NCI-H2227 treated with DMSO at 0.1 percent for 48 hours (cell line): ENCODE results near the gene IL20.
"Not testable (repeated sequence)": the region's sequence is repeated elsewhere in the genome, so short reads cannot be mapped to it uniquely, and the experiment has no call there.

Source experiments
- DNase-seq: peaks from one replicate; lab custom pipeline; 2025; lab: John Stamatoyannopoulos, UW

The IL20 gene

DNA sequence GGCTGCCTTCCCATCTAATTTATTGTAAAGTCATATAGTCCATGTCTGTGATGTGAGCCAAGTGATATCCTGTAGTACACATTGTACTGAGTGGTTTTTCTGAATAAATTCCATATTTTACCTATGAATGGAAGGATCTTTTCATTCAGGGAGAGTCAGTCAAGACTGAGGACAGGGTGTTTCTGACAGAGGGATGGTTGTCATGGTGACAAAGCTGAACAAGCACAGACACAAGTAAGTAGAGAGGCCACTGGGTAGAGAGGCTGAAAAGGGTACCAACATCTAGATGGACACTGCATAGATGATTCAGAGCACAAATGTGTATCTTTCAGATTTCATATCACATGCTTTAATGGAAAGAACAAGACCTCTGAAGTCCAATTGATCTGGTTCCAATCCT is 22.6 kb upstream of the IL20 start:
- DNase-seq = no peak

- no peak for DNase-seq
Measured at GRCh38 chr1:206843626-206844025, 21.8 kb upstream of the IL20 start.

DNA sequence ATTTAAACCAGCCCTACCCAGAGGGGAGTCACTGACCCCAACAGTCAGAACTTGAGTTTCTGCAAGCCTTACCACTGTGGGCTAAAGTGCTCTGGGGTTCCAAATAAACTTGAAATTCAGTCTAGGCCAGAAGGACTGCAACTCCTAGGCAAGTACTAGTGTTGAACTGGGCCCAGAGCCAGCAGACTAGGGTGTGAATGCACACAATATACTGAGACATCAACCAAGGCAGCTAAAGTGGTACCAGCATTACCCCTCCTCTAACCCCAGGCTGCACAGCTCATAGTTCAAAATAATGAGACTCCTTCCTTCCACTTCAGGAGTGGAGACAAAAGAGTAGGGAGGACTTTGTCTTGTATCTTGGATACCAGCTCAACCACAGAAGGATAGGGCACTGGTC is 18.9 kb upstream of the IL20 start:
- no peak for DNase-seq

DNA sequence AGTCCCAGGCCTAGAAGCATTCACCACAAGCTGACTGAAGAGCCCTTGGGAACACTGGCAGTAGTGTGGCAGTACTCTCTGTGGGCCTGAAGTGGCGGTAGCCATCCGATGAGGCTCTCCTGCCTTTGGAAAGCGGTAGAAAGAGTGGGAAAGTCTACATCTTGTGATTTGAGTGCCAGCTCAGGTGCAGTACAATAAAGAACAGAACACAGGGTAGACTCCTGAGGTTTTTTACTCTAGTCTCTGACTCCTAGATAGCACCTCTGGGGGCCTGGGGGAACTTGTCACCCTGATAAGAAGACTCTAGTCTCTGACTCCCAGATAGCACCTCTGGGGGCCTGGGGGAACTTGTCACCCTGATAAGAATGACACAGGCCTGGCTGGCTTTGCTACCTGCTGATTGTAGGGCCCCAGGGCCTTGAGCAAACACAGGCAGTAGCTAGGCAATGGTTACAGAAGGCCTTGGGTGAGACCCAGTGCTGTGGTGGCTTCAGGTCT is 18.0 kb upstream of the IL20 start:
- no peak for DNase-seq

DNA sequence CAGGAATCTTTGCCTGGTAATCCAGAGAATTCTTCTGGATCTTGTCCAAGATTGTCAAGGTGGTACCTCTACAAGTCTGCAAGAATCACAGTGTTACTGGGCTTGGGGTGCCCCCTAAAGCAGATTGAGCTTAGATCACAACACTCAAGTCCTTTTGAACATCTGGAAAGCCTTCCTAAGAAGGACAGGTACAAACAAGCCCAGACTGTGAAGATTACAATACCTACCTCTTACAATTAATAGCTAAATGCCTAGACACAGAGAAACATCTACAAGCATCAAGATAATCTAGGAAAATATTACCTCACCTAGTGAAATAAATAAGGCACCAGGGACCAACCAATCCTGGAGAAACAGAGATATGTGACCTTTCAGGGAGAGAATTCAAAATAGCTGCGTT is 17.5 kb upstream of the IL20 start:
- no peak for DNase-seq

- no peak for DNase-seq
Measured at GRCh38 chr1:206850401-206850800, 15.0 kb upstream of the IL20 start.

DNA sequence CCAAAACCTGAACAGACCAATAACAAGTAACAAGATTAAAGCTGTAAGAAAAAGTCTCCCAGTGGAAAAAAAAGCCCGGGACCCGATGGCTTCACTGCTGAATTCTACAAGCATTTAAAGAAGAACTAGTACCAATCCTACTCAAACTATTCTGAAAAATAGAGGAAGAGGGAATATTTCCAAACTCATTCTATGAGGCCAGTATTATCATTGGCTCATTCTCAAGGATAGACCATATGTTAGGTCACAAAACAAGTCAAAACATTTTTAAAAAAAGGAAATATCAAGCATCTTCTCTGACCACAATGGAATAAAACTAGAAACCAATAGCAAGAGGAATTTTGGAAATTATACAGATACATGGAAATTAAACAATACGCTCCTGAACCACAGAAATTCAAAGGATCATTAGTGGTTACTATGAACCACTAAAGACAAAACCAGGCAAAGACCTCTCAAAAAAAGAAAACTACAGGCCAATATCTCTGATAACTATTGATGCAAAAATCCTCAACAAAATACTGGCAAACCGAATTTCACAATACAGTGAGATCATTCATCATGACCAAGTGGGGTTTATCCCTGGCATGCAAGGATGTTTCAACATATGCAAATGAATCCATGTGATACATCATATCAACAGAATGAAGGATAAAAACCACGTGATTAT is 13.9 kb upstream of the IL20 start:
- no peak for DNase-seq

DNA sequence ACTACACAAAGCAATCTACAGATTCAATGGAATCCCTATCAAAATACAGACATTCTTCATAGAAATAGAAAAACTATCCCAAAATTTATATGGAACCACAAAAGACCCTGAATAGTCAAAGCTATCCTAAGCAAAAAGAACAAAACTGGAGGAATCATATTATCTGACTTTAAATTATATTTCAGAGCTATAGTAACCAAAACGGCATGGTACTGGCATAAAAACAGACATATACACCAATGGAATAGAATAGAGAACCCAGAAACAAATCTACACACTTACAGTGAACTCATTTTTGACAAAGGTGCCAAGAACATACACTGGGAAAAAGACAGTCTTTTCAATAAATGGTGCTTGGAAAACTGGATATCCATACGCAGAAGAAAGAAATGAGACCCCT is 12.8 kb upstream of the IL20 start:
- not testable (repeated sequence) for DNase-seq

GRCh38 chr1:206853696-206854095 is 11.7 kb upstream of the IL20 start:
- DNase-seq = not testable (repeated sequence)

- DNase-seq = no peak
Measured at GRCh38 chr1:206854401-206855129, 10.9 kb upstream of the IL20 start.

DNA sequence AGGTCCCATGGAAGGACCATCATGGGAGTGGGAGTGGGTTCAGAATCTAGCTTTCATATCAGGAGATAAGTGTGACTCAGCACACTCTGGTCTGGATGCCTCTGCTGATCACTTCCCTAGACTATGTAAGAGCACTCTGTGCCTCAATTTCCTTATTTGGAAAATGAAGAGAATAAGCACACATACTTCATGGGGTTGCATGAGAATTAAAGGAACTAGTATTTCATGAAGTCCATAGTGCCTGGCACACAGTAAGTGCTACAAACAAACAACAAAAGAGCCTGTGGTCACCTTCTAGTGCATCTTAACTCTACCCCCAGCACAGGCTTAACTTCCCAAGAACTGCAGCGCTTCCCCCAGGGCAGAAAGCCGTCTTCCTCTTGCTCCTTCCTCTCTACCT is 9.6 kb upstream of the IL20 start:
- DNase-seq = no peak

DNA sequence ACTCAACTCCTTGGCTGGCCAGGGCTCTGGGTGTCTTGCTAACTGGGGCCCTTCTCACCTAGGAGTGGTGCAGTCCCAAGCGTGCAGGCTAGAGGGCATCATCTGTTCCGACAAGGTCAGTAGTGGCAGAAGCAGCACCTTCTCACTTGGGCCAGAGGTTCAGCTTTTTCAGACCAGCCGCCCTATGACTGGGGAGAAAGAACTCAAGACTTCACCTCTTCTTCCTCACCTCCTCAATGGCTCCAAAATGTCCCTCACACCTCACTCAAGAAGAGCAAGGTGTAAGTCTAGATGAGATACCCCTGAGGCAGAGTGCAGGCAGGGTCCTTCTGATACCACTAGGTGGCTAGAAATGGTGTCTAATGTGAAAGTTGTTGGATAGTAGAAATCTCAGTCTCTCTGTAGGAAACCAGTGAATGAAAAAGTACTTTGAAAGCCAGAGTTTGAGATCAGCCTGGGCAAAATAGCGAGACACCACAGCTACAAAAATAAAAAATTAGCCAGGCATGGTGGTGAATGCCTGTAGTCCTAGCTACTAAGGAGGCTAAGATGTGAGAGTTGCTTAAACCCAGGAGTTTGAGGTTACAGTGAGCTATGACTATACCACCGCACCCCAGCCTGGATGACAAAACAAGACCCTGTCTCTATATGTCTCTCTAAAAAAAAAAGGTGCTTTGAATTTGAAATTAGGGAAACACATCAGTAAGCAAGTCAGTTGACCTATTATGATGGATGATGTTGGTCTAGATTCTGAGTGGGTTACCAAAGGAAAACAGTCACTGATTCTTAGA is 8.6 kb upstream of the IL20 start:
- no peak for DNase-seq

GRCh38 chr1:206859082-206859521 is 6.3 kb upstream of the IL20 start:
- no peak for DNase-seq

GRCh38 chr1:206860165-206860564 is 5.3 kb upstream of the IL20 start:
- DNase-seq = no peak

DNA sequence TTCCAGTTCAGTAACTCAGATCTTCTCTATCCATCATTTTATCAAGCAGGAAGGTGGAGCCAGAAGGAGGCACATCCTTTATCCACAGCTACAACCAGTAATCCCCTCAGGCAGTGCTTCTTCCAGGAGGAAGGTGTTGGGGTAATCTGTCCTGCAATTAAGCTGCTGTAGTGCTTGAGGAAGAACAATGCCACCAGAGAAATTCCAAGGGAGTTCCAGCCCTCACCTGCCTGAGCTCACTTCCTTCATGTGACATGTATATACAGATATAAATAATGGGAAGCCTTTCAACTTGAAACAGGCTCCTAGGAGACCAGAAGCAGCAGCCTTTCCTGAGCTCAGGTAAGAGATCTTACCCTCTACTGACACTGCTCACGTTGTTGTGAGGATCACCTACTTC is 2.2 kb upstream of the IL20 start:
- DNase-seq = no peak

DNA sequence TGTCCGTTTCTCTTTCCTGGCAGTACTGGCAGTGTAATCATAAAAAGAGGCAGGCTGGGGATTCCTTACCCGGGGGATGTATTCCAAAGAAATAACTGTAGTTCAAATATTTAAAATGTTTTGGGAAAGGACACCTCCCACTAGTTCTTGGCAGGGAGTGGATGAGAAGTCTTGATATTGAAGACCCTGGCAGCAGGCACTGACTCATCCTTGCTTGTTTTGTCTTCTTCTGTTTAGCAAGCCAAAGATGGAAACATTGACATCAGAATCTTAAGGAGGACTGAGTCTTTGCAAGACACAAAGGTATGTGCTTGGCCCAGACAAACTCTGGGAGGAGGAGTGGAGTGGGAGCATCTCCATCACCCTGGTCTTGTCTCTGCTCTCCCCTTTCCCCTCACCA is 639 bp downstream of the IL20 start:
- no peak for DNase-seq

DNA sequence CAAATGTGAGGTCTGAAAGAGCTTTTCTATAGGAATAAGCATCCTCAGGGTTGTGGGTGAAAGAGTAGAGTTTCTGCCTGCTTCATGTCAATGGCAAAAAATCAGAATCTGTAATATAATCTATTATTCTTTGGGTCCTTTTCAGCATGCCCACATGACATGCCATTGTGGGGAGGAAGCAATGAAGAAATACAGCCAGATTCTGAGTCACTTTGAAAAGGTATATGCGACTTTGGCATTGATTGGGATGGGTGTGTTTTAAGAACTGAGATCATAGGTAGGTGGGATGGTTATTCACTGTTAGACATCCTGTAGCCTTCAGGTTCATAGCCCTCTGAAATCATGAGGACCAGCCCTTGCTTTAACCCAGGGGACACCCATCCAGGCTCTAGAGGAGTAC is 1.8 kb downstream of the IL20 start:
- DNase-seq = no peak

- DNase-seq = no peak
Measured at GRCh38 chr1:206867716-206868115, 2.3 kb downstream of the IL20 start.

GRCh38 chr1:206868264-206868663 is 2.8 kb downstream of the IL20 start:
- no peak for DNase-seq

GRCh38 chr1:206872139-206872538 is 6.7 kb downstream of the IL20 start:
- no peak for DNase-seq

GRCh38 chr1:206873603-206874188 is 8.3 kb downstream of the IL20 start:
- DNase-seq = no peak

GRCh38 chr1:206875752-206876377 is 10.4 kb downstream of the IL20 start:
- DNase-seq = no peak
